ENCODE data around the gene PGM1. TPM values are rescaled to one million over a fixed set of nuclear protein-coding genes. Genes with fewer than 3 reads are reported as not detected.

PGM1 gene
- total RNA-seq, 1 donor from 2014 or later, result 49.8 TPM

DNA sequence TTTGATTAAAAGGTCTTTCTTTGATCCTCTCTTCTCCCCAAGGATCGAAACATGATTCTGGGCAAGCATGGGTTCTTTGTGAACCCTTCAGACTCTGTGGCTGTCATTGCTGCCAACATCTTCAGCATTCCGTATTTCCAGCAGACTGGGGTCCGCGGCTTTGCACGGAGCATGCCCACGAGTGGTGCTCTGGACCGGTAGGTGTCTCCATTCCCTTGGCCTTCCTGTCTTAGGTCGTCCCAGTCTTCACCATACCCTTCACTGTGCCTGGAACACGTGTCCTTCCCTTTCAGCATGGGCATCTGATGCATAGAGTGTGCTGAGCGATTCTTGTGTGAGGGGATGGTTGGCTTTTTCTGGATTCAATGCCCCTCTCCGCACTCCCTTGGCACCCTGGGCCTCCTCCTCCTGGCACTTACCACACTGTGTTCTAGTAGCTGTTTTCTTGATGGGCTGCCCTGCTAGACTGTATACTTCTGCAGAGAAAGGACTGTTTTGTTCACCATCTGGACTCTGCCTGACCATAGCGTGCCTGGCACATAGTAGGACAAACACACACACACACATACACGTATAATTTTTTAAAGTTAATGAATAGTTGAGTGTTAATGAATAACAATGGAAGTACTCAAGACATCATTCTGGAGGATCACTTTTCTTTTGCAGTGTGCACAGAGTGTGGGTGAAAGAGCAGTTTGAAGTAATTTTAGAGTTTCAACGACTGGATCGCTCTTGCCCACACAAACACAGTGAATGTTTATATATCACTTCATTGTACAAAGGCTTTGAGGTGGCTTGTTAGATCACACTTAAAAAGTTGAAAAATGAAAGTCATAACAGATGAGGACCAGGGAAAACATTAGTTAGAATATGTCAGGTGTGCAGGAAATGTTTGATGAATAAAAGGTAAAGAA is 43.2 kb downstream of the PGM1 start:
- ATAC-seq, result peak; percentile 66 to 78
- Histone ChIP-seq H3K4me3 (no peak overlapping the region), H3K27me3 (ENCODE audit: low read depth) (no peaks in the 10 kb centered on the region), H3K9me3 (no peaks in the 10 kb centered on the region), H3K4me1 (no peaks in the 10 kb centered on the region), H3K36me3 (peaks cover 49% of the 10 kb centered on the region), H3K27ac (no peak overlapping the region)
- no peak for TF ChIP-seq CTCF (IDR thresholded peaks at IDR 0.05)
- intact Hi-C loops (cut with DNase I), result no loop called here
- no peak for DNase-seq

DNA sequence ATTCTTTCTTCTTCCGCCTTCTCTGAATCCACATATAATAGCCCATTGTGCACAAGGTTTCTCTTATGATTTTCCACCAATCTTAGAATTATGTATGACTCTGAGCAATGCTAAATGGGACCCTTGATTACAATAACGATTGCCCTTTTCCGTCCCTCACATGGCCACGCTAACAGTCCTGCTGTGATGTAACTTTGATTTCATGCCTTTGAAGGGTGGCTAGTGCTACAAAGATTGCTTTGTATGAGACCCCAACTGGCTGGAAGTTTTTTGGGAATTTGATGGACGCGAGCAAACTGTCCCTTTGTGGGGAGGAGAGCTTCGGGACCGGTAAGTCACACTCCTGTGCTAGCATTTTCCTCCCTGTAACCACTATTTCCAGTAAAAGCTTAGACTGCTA is 45.3 kb downstream of the PGM1 start:
- no peaks in the 10 kb centered on the region for H3K27me3 ChIP-seq (ENCODE audit: low read depth)
- H3K27ac ChIP-seq, result no peak overlapping the region
- H3K9me3 ChIP-seq, result no peaks in the 10 kb centered on the region
- intact Hi-C loops (cut with DNase I), result no loop called here
- peaks cover 39% of the 10 kb centered on the region for H3K36me3 ChIP-seq
- H3K4me3 ChIP-seq, result no peak overlapping the region
- TF ChIP-seq CTCF (IDR thresholded peaks at IDR 0.05), result no peak
- no peak for DNase-seq
- H3K4me1 ChIP-seq, result no peaks in the 10 kb centered on the region
- no peak for ATAC-seq

DNA sequence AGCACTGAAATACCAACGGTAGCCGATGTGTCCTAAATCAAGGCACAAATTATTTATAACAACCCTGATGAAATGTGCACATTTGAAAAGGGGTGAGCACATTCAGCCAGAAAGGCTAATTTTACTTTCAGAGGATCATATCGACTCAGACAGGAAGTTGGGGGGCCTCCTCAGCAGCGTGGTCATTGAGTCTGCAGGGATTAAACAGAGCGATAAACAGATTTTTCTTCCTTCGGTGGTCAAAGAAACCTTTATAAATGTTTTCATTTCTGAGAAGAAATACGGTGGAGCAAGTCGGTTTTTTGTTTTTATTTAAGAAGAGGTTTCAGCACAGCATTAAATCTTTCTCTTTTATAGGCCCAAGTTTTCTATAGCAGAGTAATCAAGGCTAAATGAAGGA is 45.7 kb downstream of the PGM1 start:
- H3K36me3 ChIP-seq, result peaks cover 39% of the 10 kb centered on the region
- no peaks in the 10 kb centered on the region for H3K27me3 ChIP-seq (ENCODE audit: low read depth)
- ATAC-seq, result no peak
- intact Hi-C loops (cut with DNase I), result no loop called here
- H3K9me3 ChIP-seq, result no peaks in the 10 kb centered on the region
- no peak overlapping the region for H3K4me3 ChIP-seq
- no peak for TF ChIP-seq CTCF (IDR thresholded peaks at IDR 0.05)
- DNase-seq, result no peak
- no peaks in the 10 kb centered on the region for H3K4me1 ChIP-seq
- no peak overlapping the region for H3K27ac ChIP-seq

GRCh38 chr1:63640633-63641567 is 47.7 kb downstream of the PGM1 start:
- H3K4me3 ChIP-seq, result no peak overlapping the region
- H3K27me3 ChIP-seq (ENCODE audit: low read depth), result no peaks in the 10 kb centered on the region
- no peaks in the 10 kb centered on the region for H3K4me1 ChIP-seq
- no peak for TF ChIP-seq CTCF (IDR thresholded peaks at IDR 0.05)
- intact Hi-C loops (cut with DNase I), result no loop called here
- H3K9me3 ChIP-seq, result no peaks in the 10 kb centered on the region
- H3K27ac ChIP-seq, result no peak overlapping the region
- H3K36me3 ChIP-seq, result peaks cover 27% of the 10 kb centered on the region
- ATAC-seq, result no peak
- no peak for DNase-seq

- Histone ChIP-seq H3K4me1 (no peaks in the 10 kb centered on the region), H3K27me3 (ENCODE audit: low read depth) (no peaks in the 10 kb centered on the region), H3K36me3 (peaks cover 21% of the 10 kb centered on the region), H3K9me3 (no peaks in the 10 kb centered on the region), H3K4me3 (no peak overlapping the region), H3K27ac (no peak overlapping the region)
- intact Hi-C loops (cut with DNase I), result no loop called here
- no peak for TF ChIP-seq CTCF (IDR thresholded peaks at IDR 0.05)
- DNase-seq (no peak), ATAC-seq (no peak)
Measured at GRCh38 chr1:63641615-63642014, 48.4 kb downstream of the PGM1 start.
